ENCODE measurements around the gene TRIM38.
"Not testable (repeated sequence)": the region's sequence is repeated elsewhere in the genome, so short reads cannot be mapped to it uniquely, and the experiment has no call there.

Gene TRIM38

GRCh38 chr6:25972128-25972527, 9.5 kb downstream of the TRIM38 start:
- DNase-seq = no peak

DNA sequence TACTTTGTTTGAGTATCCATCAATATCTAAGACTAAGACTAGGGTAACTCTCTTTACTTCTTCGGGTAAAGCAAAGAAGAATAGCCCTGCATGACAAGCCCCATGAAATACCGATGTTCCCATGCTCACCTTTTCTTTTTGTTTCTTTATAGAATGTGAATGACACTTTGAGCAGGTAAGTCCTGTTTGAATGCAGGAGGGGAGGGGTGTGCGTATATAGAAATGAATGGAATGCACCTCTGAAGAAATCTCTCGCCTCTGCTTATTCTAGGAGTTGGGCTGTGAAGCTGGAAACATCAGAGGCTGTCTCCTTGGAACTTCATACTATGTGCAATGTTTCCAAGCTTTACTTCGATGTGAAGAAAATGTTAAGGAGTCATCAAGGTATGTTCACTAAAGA, 10.3 kb downstream of the TRIM38 start:
- DNase-seq = no peak

- no peak for DNase-seq
These were observed 11.4 kb downstream of the TRIM38 start for GRCh38 chr6:25973923-25974555.

DNA sequence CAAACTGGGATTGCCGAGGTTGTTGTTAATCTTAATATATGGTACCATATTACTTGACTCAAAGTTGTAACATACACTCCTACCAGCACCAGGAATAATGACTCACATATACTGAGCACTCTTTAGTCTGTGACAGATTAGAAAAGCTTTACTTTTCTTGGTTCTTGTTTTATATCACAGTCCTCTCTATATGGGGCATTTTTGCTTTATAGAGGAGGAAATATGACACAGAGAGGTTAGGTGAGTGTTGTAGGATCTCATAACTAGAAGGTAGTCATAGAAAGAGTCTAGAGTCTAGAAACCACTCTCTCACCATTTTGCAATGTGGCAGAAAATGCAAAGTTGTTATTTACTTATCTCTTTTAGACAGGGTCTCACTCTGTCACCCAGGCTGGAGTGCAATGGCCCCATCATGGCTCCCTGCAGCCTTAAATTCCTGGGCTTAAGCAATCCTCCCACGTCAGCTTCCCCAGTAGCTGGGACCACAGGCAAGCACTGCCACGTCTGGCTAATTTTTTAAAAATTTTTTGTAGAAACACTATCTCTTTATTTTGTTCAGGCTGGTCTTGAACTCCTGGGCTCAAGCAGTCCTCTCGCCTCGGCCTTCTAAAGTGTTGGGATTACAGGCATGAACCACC, 13.4 kb downstream of the TRIM38 start:
- DNase-seq = no peak

DNA sequence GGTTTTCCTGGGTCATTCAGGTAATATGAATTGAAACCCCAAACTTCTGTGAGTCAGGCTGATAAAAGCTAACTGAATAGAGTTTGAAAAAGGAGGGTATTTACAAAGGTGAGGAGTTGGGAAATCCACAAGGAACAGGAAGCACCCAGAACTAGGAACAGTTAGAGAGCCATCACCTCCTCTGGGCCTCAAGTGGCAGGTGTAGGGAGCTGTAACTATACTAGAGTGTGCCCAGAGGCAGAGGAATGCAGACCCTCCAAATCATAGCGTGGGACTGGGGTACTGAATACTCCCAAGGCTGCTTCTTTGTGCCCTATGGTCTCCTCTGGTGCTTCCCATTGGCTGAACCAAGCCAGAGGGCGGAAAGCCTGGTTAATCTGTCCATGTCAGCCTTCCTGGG, 18.3 kb downstream of the TRIM38 start:
- no peak for DNase-seq

GRCh38 chr6:25981568-25982263, 19.1 kb downstream of the TRIM38 start:
- DNase-seq = no peak

DNA sequence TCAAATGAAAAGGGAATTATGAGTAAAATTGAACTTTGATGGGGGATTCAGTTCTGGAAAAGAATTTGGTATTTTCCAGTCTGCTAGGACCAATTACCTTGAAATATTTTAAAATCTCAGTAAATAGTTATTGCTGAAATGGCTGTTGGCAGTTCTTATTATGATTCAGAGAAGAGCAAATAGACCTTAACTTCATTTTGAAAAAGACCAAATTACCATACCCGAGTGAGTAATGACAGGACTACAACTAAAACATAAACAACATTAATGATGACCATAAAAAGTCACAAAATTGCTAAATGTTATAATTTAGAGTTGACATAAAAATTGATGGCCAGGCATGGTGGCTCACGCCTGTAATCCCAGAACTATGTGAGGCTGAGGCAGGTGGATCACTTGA, 21.7 kb downstream of the TRIM38 start:
- no peak for DNase-seq

DNA sequence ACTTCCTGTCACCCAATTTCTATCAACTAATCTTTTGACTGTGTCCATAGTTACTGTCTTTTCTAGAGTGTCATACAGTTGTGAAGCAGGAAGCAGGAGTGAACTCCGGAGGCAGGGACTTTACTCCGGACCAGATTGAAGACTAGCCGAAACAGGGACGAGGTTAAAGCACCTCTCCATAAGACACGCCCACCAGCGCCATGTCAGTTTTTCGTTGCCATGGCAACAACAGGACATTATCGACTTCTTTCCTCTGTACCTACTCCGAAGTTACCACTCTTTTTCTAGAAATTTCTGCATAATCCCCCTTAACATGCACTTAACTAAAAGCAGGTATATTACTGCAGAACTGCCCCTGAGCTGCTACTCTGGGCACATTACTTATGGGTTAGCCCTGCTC, 25.2 kb downstream of the TRIM38 start:
- DNase-seq = no peak

DNA sequence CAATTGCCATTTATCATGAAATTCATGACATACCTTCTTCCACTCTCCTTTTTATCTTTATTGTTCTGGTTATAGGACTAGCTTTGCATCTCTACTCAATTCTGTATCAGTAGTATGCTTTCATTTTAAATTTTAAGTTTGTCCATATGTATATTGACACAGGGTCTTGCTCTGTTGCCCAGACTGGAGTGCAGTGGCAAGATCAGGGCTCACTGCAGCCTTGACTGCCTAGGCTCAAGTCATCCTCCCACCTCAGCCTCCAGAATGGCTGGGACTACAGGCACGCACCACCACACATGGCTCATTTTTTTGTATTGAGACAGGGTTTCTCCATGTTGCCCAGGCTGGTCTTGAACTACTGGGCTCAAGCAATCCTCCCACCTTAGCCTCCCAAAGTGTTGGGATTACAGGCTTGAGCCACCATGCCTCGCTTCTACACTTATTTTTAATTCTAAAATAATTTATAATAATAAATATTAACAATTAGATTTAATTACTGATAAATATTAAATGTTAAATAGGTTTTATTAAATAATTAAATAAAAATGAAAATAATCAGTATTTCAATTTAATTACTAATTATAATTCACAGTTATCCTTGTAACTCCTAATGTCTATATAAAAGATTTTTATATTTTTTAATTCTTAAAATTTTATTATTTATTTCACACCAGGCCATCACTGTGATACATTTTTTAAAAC, 27.7 kb downstream of the TRIM38 start:
- DNase-seq = no peak

GRCh38 chr6:25991785-25992412, 29.3 kb downstream of the TRIM38 start:
- no peak for DNase-seq

GRCh38 chr6:25992413-25993340, 30.1 kb downstream of the TRIM38 start:
- peak; percentile 65 for DNase-seq

DNA sequence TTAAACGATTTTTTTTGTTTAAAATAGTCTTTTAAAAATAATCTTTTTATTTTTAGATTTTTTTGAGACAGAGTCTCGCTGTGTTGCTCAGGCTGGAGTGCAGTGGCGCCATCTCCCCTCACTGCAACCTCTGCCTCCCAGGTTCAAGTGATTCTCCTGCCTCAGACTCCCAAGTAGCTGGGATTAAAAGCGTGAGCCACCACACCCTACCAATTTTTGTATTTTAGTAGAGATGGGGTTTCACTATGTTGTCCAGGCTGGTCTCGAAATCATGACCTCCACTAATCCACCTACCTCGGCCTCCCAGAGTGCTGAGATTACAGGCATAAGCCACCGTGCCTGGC, 30.7 kb downstream of the TRIM38 start:
- DNase-seq = not testable (repeated sequence)

GRCh38 chr6:25995507-25995906, 32.9 kb downstream of the TRIM38 start:
- no peak for DNase-seq

GRCh38 chr6:25997921-25998320, 35.3 kb downstream of the TRIM38 start:
- no peak for DNase-seq

DNA sequence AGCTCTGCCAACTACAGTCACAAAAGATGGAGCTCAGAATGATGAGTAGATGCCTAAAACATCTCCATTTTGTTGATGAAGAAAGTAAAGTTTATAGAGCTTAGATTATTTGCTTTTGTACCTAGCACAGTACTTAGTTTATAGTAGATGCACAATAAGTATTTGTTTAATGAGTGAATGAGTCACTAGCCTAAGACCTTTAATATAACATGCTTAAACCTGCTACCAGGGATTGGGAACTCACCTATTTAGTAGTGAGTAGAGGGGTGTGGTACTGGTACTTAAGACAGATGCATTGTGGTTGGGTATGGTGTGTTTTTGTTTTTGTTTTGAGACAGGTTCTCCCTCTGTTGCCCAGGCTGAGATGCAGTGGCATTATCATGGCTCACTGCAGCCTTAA, 35.8 kb downstream of the TRIM38 start:
- no peak for DNase-seq

DNA sequence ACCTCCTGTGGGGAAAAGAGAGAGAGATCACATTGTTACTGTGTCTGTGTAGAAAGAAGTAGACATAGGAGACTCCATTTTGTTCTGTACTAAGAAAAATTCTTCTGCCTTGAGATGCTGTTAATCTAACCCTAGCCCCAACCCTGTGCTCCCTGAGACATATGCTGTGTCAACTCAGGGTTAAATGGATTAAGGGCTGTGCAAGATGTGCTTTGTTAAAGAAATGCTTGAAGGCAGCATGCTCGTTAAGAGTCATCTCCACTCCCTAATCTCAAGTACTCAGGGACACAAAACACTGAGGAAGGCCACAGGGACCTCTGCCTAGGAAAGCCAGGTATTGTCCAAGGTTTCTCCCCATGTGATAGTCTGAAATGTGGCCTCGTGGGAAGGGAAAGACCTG, 36.6 kb downstream of the TRIM38 start:
- DNase-seq = not testable (repeated sequence)

- no peak for DNase-seq
These were observed 38.0 kb downstream of the TRIM38 start for GRCh38 chr6:26000366-26001144.

DNA sequence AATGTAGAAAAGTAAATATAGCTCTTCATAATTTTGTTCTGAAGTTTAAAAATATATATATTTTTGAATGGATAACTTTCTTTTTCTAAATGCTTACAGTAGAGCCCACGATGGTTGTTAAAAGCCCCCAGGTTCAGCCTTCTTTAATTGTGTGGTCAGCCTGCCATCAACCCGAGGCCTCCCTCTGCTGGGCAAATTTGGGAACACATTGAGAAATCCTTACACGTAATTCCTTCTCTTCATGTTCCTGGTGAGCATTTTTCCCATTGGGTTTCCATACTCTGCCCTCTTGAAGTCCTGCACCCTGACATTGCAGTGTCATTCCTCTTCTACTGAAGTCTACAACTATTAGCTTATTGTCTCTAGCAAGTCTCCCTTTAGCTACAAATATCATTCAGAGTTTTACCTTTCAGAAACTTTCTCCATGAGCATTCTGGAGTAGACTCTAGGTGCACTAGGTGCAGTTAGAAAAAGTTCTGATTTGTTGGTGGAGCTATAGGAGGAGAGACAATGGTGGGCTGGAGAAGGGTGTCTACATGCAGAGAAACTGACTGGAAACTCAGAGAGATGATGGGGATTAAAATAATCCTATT, 40.6 kb downstream of the TRIM38 start:
- peak; percentile 29 for DNase-seq

DNA sequence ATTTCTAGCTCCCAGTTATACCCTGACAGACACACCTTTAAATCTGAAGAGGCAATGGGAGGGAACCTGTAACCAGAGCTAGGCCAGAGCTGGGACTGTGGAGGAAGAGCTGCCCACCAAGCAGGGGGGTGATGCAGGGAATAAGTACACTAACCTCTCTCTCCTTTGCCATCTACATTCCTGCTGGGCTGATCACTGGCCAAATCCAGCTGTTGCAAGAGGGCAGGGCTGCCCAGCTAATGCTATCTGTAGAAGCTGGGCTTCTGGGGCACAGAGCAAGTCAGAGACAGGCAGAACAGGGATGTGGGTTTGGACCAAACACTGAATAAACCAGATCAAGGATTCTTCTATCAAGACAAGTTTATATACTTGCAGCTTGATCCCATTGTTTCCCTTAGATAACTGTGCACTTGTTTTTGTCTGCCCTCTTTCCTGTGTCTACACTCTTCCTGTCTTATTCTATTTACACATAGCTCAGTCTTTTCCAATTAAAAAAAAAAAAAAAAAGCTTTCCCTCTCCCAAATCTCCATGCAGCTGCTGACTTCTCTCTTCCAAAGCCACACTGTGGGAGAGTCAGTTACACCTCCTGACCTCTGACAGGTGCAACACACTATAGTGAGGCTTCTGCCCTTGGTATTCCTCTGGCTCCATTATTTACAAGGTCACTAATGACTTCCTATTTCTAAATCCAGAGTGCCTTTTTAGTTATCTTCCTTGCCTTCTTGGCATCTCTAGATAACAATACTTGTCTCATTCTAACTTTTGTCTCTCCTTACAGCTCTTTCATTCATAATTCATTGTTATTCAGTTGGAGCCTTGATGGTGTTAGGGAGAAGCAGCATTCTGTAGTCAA, 43.7 kb downstream of the TRIM38 start:
- DNase-seq = no peak

- not testable (repeated sequence) for DNase-seq
These were observed 44.3 kb downstream of the TRIM38 start for GRCh38 chr6:26006940-26007305.

All from 8988T (cell line).